WI38 (cell line): ENCODE data around the gene RAB11FIP3.

Source experiments
- H3K4me3 ChIP-seq: 2 replicates; pipeline ENCODE4 v1.5.1; 2011; ENCODE audit warnings: low read depth, mild to moderate bottlenecking, control low read depth, low read length
- TF ChIP-seq, protein P1 (sequence below): IDR thresholded peaks from 2 replicates; pipeline ENCODE4 v1.5.1; 2012; ENCODE audit warnings: low read depth, mild to moderate bottlenecking, control low read depth, low read length

RAB11FIP3 gene

DNA sequence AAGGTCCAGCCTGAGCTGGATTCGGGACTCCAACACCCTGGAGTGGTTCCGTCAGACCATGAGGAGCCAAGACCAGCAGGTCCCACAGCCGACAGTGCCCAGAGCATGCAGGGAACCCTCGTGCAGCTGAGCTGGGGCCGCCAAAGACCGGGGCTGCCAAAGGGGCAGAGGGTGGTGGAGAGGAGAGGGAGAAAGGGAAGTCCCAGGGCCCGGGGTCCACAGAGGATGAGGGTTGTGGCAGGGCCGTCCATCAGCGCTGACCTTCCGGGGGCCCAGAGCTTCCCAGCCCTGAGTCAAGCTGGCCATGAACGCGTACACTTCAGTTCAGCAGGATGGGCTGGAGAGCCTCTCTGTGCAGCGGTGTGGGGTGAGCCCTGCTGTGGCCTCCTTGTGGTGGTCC, 95.4 kb downstream of the RAB11FIP3 start:
- TF ChIP-seq, protein P1, sequence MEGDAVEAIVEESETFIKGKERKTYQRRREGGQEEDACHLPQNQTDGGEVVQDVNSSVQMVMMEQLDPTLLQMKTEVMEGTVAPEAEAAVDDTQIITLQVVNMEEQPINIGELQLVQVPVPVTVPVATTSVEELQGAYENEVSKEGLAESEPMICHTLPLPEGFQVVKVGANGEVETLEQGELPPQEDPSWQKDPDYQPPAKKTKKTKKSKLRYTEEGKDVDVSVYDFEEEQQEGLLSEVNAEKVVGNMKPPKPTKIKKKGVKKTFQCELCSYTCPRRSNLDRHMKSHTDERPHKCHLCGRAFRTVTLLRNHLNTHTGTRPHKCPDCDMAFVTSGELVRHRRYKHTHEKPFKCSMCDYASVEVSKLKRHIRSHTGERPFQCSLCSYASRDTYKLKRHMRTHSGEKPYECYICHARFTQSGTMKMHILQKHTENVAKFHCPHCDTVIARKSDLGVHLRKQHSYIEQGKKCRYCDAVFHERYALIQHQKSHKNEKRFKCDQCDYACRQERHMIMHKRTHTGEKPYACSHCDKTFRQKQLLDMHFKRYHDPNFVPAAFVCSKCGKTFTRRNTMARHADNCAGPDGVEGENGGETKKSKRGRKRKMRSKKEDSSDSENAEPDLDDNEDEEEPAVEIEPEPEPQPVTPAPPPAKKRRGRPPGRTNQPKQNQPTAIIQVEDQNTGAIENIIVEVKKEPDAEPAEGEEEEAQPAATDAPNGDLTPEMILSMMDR = no peak
- H3K4me3 ChIP-seq = no peak overlapping the region

DNA sequence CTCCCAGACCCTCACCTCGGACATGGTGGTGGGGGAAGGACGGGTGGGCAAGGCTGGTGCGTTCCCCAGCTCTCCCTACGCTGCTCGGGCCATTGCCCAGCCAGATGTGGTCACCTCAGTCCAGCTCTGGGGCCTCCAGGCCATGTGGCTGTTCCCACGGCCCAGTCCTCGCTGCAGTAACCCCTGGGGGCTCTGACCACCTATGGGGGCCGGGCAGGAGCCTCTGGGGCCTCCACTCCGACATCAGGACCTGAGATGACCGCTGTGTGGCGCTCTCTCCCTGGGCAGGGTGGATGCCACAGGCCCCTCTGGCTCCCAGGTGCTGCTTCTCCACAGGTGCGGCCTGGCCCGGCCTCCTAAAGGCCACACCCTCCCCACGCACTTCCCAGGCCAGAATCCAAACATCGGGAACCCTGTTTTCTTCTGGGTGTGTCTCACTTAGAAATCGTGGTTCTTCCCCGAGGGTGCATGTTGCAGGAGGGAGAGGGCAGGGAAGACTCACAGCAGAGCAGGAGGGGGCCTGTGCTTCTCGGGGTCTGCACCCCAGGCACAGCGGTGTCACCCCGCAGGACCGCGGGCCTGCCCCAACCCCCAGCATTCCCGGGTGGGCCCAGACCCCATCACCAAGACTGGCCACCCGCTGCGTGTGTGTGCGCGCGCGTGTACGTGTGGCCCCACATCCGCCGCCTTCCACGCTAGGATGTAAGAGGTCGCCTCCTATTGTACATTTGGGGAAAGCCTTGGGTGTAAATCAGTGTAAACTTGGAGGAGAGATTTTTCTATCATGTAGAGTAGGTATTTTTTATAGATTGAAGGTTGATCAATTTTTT, 96.1 kb downstream of the RAB11FIP3 start:
- TF ChIP-seq, protein P1 = no peak
- H3K4me3 ChIP-seq = no peak overlapping the region

DNA sequence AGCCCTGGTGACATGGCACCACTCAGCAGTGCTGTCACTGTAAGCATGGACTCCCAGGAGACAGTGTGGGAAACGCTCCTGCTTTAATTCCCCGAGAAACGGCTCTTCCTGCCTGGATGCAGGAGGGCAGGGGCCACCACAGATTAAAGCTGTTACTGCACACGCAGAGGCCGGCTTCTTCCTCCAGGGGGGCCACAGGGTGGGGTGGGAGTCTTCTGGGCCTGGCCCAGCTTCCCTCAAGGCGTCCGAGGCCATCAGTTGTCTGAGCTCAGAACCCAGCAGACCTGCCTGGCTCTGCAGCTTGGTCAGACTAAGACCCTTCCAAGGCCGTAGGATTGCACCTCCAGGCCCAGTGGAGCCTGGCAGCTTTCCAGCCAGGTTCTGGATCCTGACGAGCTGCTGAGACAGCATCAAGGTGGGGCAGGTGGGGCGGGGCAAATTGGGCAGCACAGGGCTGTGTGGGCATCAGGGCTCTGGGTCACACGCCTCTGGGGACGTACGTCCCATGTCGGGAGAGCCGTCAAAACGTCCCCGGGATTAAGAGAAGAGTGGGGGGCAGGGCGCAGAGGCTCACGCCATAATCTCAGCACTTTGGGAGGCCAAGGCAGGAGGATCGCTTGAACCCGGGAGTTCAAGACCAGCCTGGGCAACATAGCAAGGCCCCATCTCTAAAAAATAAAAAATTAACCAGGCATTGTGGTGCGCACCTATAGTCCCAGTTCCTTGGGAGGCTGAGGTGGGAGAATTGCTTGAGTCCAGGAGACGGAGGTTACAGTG, 97.1 kb downstream of the RAB11FIP3 start:
- no peak overlapping the region for H3K4me3 ChIP-seq
- TF ChIP-seq, protein P1 = no peak

DNA sequence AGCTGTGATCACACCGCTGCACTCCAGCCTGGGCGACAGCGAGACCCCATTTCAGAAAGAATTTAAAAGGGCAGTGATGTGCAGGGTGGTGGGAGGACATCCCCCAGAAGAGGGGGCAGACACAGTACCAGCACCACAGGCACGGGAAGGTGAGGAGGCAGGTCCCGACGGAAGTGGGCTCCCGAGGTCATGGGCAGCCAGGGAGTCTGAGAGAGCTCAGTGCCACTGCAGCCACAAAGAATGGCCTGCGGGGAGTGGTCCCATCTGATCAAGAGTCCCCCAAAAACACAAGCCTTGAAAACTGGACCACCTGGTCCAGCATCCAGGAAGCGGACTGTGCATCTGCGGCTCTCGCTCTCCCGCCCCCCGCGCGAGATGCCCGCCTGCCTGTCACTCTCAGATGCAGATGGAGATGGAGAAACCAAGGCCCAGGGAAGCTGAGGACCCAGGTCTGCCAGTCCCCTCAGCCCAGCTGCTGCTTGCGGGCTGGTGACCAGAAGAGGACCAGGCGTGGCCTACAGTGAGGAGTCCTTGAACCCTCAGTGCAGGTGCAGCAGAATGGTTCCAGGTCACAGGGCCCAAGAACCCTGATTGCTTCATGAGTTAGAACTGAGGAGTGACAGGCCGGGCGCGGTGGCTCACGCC, 97.8 kb downstream of the RAB11FIP3 start:
- TF ChIP-seq, protein P1 = no peak
- no peak overlapping the region for H3K4me3 ChIP-seq

DNA sequence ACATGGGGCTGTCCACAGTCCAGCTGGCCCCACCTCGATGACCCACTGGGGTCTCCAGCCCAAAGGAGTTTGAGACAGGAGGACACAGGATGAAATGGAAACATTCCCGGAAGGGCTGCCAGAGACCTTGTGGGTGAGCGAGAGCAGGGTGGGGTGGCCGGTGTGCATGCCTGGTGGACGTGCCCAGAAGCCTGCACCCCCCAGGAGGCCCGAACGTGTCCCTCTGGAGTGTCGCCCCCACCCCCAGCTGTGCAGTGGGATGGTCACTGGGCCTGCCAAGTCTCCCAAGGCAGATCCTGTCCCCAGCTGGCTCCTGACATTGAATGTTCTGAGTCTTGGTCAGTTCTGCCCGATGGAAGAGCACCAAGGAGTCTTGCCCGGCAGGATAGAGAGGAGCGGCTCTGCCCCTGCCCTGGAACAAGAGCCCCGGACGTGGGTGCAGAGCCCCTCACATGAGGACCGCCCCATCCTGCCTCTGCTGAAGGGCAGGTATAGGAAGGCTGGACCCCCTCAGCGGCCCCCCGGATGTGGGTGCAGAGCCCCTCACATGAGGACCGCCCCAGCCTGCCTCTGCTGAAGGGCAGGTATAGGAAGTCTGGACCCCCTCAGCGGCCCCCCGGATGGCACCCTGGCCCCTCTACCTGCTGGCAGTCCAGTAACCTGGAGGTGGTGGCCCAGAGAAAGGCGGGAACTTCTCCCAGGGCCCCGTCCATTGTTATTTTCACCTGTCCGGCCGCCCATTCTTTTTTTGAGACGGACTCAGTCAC, 99.0 kb downstream of the RAB11FIP3 start:
- H3K4me3 ChIP-seq = no peak overlapping the region
- TF ChIP-seq, protein P1 = no peak

DNA sequence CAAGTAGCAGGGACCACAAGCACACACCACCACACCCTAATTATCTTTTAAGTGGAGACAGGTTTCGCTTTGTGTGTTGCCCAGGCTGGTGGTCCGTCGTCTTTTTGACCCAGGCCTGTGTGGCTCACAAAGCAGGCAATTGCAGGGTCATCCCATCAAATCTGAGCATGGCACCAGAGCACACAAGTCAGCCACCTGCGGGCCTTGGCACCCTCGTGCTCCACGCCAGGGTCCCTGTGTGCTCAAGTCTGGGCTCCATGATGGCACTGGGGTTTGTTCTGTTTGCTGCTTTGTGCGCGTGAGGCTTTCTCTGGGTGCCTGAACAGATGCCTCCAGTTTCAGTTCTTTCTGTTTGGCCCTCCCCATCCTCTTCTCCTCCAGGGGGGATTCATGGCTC, 99.7 kb downstream of the RAB11FIP3 start:
- no peak overlapping the region for H3K4me3 ChIP-seq
- TF ChIP-seq, protein P1 = no peak
